22Rv1 (cell line): ENCODE results near the gene DNAJC17.

Experiments used
- ZFX ChIP-seq: fragments of 450-650 bp; IDR thresholded peaks from 2 replicates; pipeline ENCODE4 v1.6.1; 2017; ENCODE audit warnings: antibody characterized with exemption, borderline replicate concordance
- TF ChIP-seq, protein P1 (sequence below): fragments of 450-650 bp; IDR thresholded peaks from 2 replicates; pipeline ENCODE4 v1.5.1; 2017; ENCODE audit warnings: mild to moderate bottlenecking

DNA sequence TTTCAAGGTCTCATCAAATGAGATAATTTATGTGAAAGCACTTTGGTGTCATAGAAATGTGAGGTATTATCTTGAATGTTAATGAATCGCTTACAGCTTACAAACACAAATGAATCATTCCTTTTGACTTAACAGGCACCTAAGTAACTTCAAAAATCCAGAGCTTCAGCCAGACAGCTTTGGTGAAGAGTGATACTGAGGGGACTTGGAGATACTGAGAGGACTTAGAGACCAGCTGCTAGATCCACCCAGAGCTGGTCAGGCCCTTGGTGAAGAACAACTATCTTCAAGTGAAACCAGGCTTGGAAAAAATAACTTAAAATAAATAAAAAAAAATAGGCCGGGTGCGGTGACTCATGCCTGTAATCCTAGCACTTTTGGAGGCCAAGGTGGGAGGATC is 16.6 kb downstream of the DNAJC17 start:
- TF ChIP-seq, protein P1, sequence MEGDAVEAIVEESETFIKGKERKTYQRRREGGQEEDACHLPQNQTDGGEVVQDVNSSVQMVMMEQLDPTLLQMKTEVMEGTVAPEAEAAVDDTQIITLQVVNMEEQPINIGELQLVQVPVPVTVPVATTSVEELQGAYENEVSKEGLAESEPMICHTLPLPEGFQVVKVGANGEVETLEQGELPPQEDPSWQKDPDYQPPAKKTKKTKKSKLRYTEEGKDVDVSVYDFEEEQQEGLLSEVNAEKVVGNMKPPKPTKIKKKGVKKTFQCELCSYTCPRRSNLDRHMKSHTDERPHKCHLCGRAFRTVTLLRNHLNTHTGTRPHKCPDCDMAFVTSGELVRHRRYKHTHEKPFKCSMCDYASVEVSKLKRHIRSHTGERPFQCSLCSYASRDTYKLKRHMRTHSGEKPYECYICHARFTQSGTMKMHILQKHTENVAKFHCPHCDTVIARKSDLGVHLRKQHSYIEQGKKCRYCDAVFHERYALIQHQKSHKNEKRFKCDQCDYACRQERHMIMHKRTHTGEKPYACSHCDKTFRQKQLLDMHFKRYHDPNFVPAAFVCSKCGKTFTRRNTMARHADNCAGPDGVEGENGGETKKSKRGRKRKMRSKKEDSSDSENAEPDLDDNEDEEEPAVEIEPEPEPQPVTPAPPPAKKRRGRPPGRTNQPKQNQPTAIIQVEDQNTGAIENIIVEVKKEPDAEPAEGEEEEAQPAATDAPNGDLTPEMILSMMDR: no peak
- TF ChIP-seq ZFX: no peak
